Stimulated activated CD4-positive, alpha-beta T cell treated with anti-CD3 and anti-CD28 coated beads, TNF-alpha, amount 100 ng/mL, for 1 hour (primary cell): Measurements from ENCODE around the gene MESP2.

Source experiments
- DNase-seq, 3 donors: peaks; one replicate each; pipeline ENCODE4 v3.0.0-alpha.2; 2020; ENCODE audit warnings: low read depth in 3 of 3, low spot score in 1 of 3

MESP2 gene

GRCh38 chr15:89812847-89813320 lies 36.8 kb downstream of the MESP2 start:
- DNase-seq = no peak

- DNase-seq = no peak
Observed at GRCh38 chr15:89813381-89814111, 37.4 kb downstream of the MESP2 start.

GRCh38 chr15:89814112-89814742 lies 38.1 kb downstream of the MESP2 start:
- no peak for DNase-seq

- no peak for DNase-seq
Observed at GRCh38 chr15:89815769-89816168, 39.6 kb downstream of the MESP2 start.

- DNase-seq = no peak
Observed at GRCh38 chr15:89817701-89818280, 41.7 kb downstream of the MESP2 start.

GRCh38 chr15:89818287-89818686 lies 42.2 kb downstream of the MESP2 start:
- DNase-seq = no peak

- DNase-seq = no peak
Observed at GRCh38 chr15:89820666-89821611, 44.8 kb downstream of the MESP2 start.

- no peak for DNase-seq
Observed at GRCh38 chr15:89822026-89822425, 45.9 kb downstream of the MESP2 start.

- DNase-seq = no peak
Observed at GRCh38 chr15:89822611-89822950, 46.4 kb downstream of the MESP2 start.

GRCh38 chr15:89822951-89823711 lies 47.0 kb downstream of the MESP2 start:
- no peak for DNase-seq

GRCh38 chr15:89823836-89824606 lies 47.9 kb downstream of the MESP2 start:
- no peak for DNase-seq

GRCh38 chr15:89824607-89824867 lies 48.4 kb downstream of the MESP2 start:
- DNase-seq = no peak

- DNase-seq = no peak
Observed at GRCh38 chr15:89825271-89825940, 49.3 kb downstream of the MESP2 start.

GRCh38 chr15:89826671-89827655 lies 50.8 kb downstream of the MESP2 start:
- no peak for DNase-seq

GRCh38 chr15:89827829-89828228 lies 51.7 kb downstream of the MESP2 start:
- DNase-seq = no peak
